LNCAP (cell line): ENCODE data around the gene ASTN1.

Source experiments
- TF ChIP-seq, protein P1 (sequence below): fragments of 450-650 bp; IDR thresholded peaks from 2 replicates; pipeline ENCODE4 v1.5.1; 2017; ENCODE audit warnings: mild to moderate bottlenecking

The ASTN1 gene

DNA sequence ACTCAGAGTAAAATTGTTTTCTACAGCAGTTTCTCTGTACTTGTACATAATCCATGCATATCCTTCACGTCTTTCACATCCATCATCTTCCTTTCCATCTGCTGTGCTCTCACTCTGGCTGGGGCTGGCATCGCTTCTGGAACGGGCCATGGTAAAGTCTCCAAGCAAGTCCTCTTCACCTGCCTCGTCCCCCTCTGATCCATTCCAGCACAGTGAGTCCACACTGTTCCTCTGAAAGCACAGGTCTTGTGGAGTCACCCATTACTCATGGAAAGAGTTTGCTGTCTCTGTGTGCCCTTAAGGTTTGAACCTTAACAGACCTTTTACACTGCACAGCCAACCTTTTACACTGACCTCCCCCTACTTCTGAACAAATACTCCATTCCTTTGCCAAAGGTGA, 313.6 kb downstream of the ASTN1 start:
- TF ChIP-seq, protein P1, sequence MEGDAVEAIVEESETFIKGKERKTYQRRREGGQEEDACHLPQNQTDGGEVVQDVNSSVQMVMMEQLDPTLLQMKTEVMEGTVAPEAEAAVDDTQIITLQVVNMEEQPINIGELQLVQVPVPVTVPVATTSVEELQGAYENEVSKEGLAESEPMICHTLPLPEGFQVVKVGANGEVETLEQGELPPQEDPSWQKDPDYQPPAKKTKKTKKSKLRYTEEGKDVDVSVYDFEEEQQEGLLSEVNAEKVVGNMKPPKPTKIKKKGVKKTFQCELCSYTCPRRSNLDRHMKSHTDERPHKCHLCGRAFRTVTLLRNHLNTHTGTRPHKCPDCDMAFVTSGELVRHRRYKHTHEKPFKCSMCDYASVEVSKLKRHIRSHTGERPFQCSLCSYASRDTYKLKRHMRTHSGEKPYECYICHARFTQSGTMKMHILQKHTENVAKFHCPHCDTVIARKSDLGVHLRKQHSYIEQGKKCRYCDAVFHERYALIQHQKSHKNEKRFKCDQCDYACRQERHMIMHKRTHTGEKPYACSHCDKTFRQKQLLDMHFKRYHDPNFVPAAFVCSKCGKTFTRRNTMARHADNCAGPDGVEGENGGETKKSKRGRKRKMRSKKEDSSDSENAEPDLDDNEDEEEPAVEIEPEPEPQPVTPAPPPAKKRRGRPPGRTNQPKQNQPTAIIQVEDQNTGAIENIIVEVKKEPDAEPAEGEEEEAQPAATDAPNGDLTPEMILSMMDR, result no peak

DNA sequence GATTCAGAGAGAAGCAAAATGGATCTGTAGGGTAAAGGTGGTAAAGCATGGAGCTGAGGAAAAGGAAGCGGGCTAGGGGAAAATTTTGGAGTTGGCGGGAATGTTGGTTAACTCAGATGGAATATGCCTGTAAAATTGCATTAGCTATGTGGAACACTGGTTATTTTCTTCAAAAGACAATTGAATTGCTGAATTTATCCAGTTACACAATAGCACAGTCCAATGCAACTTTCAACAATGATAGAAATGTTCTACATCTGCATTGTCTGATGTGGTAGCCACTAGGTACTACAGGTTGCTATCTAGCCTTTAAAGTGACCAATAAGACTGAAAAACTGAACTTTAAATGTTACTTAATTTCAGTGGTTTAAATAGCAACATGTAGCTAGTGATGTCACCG, 315.2 kb downstream of the ASTN1 start:
- TF ChIP-seq, protein P1, result no peak

DNA sequence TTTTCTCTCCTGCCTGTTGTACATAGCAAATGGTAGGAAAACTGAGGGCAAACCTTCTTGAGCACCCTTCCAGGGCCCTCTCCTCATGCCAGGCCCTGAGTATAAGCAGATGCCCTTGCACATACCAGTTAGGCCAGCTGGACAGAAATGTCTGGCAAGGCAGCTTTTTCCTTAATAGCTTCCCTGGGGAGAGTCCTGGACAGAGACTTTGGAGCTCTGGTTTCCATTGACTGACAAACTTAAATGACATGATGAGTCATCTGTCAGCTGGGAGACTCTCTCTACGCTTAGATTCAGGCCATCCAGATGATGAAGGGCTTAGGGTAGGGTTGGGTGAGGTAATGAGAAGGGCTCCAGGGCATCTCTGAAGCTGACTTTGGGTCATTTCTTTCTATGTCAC, 317.5 kb downstream of the ASTN1 start:
- TF ChIP-seq, protein P1, result no peak

DNA sequence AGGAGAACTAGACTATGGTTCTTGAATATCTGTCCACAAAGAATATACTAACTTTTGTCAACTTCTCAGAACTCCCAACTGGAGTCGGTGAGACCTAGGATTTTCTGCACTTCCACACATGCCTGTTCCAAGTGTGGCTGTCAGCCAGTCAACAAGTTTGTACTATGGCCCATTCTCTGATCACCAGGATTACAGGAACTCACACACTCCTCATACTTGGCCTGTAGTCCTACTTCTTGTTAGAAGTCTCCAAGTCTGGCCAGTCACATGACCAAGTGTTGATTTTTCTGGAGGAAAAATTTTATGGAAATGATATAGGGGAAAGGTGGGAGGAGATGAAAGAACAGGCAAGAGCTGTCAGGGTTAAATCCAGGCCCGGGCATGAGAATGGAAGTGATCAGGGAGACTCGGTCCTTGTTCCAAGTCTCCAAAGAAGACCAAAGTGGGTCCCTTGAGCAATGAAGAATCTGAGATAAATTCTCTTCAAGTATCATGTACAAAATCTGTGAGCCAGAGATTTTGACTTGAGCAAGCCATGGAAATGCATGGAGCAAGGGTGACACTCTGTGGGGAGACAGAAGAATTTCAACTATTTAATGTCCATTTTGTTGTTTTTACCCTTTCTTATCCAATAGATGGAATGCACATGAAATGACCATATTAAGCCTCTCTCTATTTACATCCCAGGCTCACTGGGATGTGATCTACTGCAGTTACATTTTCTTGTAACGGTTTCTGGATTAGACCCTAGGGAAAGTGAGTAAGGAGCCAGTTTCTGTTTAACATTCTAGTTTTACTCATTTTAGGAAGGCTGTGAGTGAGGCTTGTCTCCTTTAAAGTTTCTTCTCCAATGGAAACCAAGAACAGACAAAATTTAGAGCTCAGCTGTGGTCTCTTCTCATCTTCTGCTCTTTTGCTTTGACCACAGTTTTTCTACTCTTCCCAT, 320.9 kb downstream of the ASTN1 start:
- TF ChIP-seq, protein P1, result peak; percentile 66

DNA sequence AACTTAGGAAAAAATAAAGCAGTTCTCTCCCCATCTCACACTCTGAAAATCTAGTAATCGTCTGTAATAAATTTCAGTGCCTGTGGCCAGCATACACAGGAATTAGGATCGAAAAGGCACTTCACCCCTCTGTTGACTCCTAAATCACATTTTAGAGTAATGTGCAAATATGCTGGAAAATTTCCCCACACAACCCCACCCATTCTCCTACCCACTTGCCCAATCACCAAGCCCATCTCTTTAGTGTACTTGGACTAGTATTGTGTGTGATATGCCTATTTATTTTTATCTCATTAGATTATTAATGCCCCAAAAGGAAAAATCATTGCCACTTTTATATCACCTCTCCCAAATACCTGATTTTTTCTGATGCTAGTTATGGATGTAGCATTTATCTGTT, 323.3 kb downstream of the ASTN1 start:
- TF ChIP-seq, protein P1, result no peak

DNA sequence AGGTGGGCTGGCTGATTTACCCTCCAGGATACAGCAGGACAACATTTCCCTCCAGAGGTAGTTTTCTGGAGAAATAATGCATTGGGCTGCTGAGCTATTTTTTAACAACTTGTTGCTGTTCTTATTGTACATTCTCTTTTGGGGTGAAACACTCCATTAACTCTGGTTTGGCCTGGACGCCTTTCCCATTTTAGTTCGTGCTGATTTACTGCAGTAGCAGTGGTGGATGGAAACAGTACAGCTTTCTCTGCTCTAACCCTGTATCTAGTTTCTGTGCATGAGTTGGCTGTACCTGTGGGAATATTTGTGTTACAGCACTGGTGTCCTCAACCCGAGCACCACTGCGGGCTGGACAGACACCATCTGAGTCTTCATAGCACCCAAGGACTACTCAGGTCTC, 325.3 kb downstream of the ASTN1 start:
- TF ChIP-seq, protein P1, result no peak

DNA sequence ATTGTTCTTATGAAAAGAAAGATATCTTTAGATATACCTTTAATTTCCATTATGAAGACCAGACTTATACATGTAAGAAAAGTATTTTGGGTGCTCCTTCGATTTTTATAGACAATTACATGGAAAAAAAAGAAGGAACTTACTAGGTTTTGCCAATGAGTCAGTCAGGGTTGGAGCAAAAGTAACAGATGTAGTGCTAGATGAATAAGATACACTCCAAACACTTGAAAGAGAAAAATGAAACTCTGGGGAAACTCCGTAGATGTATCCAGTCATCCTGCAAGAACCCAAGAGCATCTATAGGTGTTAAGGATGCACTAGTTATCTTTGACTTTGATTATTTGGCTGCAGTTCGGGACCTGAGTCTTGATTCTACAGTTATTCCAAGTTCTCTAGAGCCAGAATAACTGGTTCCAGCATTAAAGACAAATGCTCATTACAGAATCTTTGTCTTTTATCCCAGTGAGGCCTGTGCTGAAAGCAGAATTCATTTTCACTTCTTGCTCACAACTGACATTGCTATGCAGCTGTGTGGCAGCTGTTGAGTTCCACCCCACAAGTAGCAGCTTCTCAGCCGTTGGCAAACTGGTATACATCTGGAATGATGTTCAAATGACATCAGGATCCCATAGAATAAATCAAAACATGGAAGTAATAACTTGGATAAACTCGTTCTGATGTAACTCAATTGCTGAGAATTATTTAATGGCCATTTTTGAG, 326.1 kb downstream of the ASTN1 start:
- TF ChIP-seq, protein P1, result no peak
